Gastrocnemius medialis (tissue), 4 donors: ENCODE results near the gene PDAP1.

Experiments
- CTCF ChIP-seq, 5 experiments: fragments of 450-650 bp in 3 of 5; fragments of 200-600 bp in 2 of 5; sonication (generic) in 2 of 5; IDR thresholded peaks in 4 of 5; conservative IDR thresholded peaks in 1 of 5; 1 replicate in 4 of 5; 2 replicates in 1 of 5; pipeline ENCODE4 v1.5.1; 2016 to 2019; ENCODE audit warnings: antibody characterized with exemption in 5 of 5, mild to moderate bottlenecking in 3 of 5, moderate library complexity in 3 of 5
- POLR2A ChIP-seq, 2 donors: fragments of 450-650 bp; IDR thresholded peaks; one replicate each; pipeline ENCODE4 v1.6.1; 2017; ENCODE audit warnings: antibody characterized with exemption in 2 of 2, mild to moderate bottlenecking in 2 of 2, moderate library complexity in 2 of 2

DNA sequence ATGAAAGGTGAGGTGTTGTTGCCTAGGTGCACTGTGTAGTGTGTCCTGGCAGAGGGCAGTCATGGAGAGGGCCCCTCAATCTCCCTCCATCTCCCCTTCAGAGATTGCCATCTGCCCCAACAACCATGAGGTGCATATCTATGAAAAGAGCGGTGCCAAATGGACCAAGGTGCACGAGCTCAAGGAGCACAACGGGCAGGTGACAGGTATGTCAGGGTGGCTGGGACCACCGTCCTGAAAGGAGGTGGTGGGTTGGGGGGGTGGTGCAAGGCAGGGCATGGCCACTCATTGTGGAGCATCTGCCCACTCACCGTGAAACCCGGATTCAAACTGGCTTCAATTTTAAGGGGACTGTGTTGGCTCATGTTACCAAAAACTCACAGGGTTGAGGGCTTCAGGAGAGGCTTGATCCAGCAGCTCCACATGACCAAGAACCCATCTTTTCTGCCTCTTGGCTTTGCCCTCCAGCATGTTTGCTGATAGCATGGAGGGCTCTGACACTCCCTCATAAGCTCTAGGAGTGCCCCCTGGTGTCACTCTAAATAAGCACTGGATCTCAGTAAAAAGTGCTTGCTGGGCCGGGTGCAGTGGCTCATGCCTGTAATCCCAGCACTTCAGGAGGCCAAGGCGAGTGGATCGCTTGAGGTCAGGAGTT lies 21.7 kb downstream of the PDAP1 start:
- TF ChIP-seq CTCF (IDR thresholded peaks at IDR 0.05 in 4 of 5, conservative IDR thresholded peaks at IDR 0.05 in 1 of 5) (no peak), POLR2A (IDR thresholded peaks at IDR 0.05) (no peak)
